Upper lobe of left lung (tissue), 4 donors: ENCODE results near the gene SLC43A3.

Experiments
- CTCF ChIP-seq, 6 experiments: fragments of 450-650 bp in 4 of 6; fragments of 200-600 bp in 2 of 6; sonication (generic) in 2 of 6; IDR thresholded peaks; one replicate each; pipeline ENCODE4 v1.5.1; 2016 to 2019; ENCODE audit warnings: antibody characterized with exemption in 6 of 6
- POLR2A ChIP-seq, 4 donors: fragments of 450-650 bp; IDR thresholded peaks; one replicate each; pipeline ENCODE4 v1.5.1; 2016 to 2017; ENCODE audit warnings: antibody characterized with exemption in 4 of 4, mild to moderate bottlenecking in 2 of 4

GRCh38 chr11:57394203-57394965, 32.5 kb downstream of the SLC43A3 start:
- TF ChIP-seq CTCF (IDR thresholded peaks at IDR 0.05): no peak
- TF ChIP-seq POLR2A (IDR thresholded peaks at IDR 0.05): no peak
